HepG2 (cell line): ENCODE measurements around the gene FCMR. TPM values are rescaled to one million over a fixed set of nuclear protein-coding genes. Genes with fewer than 3 reads are reported as not detected.

Source experiments
- GFI1 ChIP-seq: sonication (generic); formaldehyde crosslinking; IDR thresholded peaks from 2 replicates; pipeline ENCODE4 v1.5.0; 2020; ENCODE audit warnings: missing genetic modification reagents, mild to moderate bottlenecking, borderline replicate concordance
- HDAC2 ChIP-seq: sonication (generic); formaldehyde crosslinking; IDR thresholded peaks from 2 replicates; pipeline ENCODE4 v1.4.0; 2020; ENCODE audit warnings: missing genetic modification reagents
- KDM4B ChIP-seq: sonication (generic); formaldehyde crosslinking; IDR thresholded peaks from 2 replicates; pipeline ENCODE4 v1.4.0; 2020; ENCODE audit warnings: missing genetic modification reagents
- MAFG ChIP-seq: sonication (generic); formaldehyde crosslinking; IDR thresholded peaks from 2 replicates; pipeline ENCODE4 v1.5.1; 2020; ENCODE audit warnings: mild to moderate bottlenecking, missing genetic modification reagents
- MAZ ChIP-seq, 2 experiments: sonication (generic) in 1 of 2; formaldehyde crosslinking in 1 of 2; IDR thresholded peaks; 2 replicates each; pipeline versions ENCODE4 v1.5.0 to v1.6.1; 2012 to 2020; ENCODE audit warnings: low read depth in 2 of 2, mild to moderate bottlenecking in 2 of 2, borderline replicate concordance in 1 of 2, improper control_type of control experiment in 1 of 2, low read length in 1 of 2, missing genetic modification reagents in 1 of 2, moderate library complexity in 1 of 2
- NFKBIZ ChIP-seq: IDR thresholded peaks from 2 replicates; pipeline ENCODE4 v1.6.1; 2018; ENCODE audit warnings: missing genetic modification reagents, missing compliant biosample characterization
- NFRKB ChIP-seq: fragments of 450-650 bp; IDR thresholded peaks from 2 replicates; pipeline ENCODE4 v1.6.1; 2017
- PBX2 ChIP-seq: IDR thresholded peaks from 2 replicates; pipeline ENCODE4 v1.6.1; 2016; ENCODE audit warnings: control low read depth
- TMF1 ChIP-seq: sonication (generic); formaldehyde crosslinking; IDR thresholded peaks from 2 replicates; pipeline ENCODE4 v1.8.1; 2022; ENCODE audit warnings: low read depth, missing genetic modification reagents
- USF2 ChIP-seq, 2 experiments: sonication (generic) in 1 of 2; formaldehyde crosslinking in 1 of 2; IDR thresholded peaks; 2 replicates each; pipeline versions ENCODE4 v1.5.1 to v1.6.1; 2011 to 2020; ENCODE audit warnings: borderline replicate concordance in 1 of 2, low read depth in 1 of 2, low read length in 1 of 2, mild to moderate bottlenecking in 1 of 2, missing genetic modification reagents in 1 of 2, moderate library complexity in 1 of 2
- XRCC5 ChIP-seq: fragments of 200-400 bp; formaldehyde crosslinking; optimal IDR thresholded peaks from 2 replicates; pipeline ENCODE3; 2017; ENCODE audit warnings: mild to moderate bottlenecking, low read length
- ZNF10 ChIP-seq: sonication (generic); formaldehyde crosslinking; IDR thresholded peaks from 2 replicates; pipeline ENCODE4 v1.4.0; 2020; ENCODE audit warnings: mild to moderate bottlenecking, low read depth, missing genetic modification reagents, borderline replicate concordance
- ZNF430 ChIP-seq: sonication (generic); formaldehyde crosslinking; IDR thresholded peaks from 2 replicates; pipeline ENCODE4 v1.9.0; 2021; ENCODE audit warnings: mild to moderate bottlenecking, missing genetic modification reagents
- ZNF572 ChIP-seq: sonication (generic); formaldehyde crosslinking; IDR thresholded peaks from 2 replicates; pipeline ENCODE4 v1.5.1; 2020; ENCODE audit warnings: mild to moderate bottlenecking, missing genetic modification reagents
- ZNF607 ChIP-seq: sonication (generic); formaldehyde crosslinking; IDR thresholded peaks from 2 replicates; pipeline ENCODE4 v1.5.1; 2020; ENCODE audit warnings: missing genetic modification reagents, mild to moderate bottlenecking, borderline replicate concordance
- ZNF691 ChIP-seq: sonication (generic); formaldehyde crosslinking; IDR thresholded peaks from 2 replicates; pipeline ENCODE4 v1.4.0; 2020; ENCODE audit warnings: missing genetic modification reagents, low read depth, mild to moderate bottlenecking, borderline replicate concordance
- ZNF709 ChIP-seq: sonication (generic); formaldehyde crosslinking; IDR thresholded peaks from 2 replicates; pipeline ENCODE4 v1.5.0; 2020; ENCODE audit warnings: mild to moderate bottlenecking, missing genetic modification reagents
- ZNF710 ChIP-seq: sonication (generic); formaldehyde crosslinking; IDR thresholded peaks from 2 replicates; pipeline ENCODE4 v1.5.0; 2020; ENCODE audit warnings: mild to moderate bottlenecking, missing genetic modification reagents, borderline replicate concordance
- ZNF713 ChIP-seq: sonication (generic); formaldehyde crosslinking; IDR thresholded peaks from 2 replicates; pipeline ENCODE4 v1.4.0; 2020; ENCODE audit warnings: mild to moderate bottlenecking, missing genetic modification reagents
- ZSCAN5A ChIP-seq: sonication (generic); formaldehyde crosslinking; IDR thresholded peaks from 2 replicates; pipeline ENCODE4 v1.8.0; 2022; ENCODE audit warnings: mild to moderate bottlenecking, missing genetic modification reagents, borderline replicate concordance
- polyA plus RNA-seq, 8 experiments: library from polyadenylated mRNA; depleted of rRNA in 3 of 8; stranded (reverse) in 7 of 8; unstranded in 1 of 8; fragments of >200 nt; fragmentation: Illumina TruSeq in 4 of 8; extraction: Trizol in 4 of 8; gene quantifications; 2 replicates each; pipeline versions ENCODE4 v1.2.1 to v1.2.3, GENCODE V29; 2011 to 2016; ENCODE audit warnings: low read depth in 4 of 8, missing spikeins in 1 of 8, mixed read lengths in 1 of 8; ENCODE audit not compliant: insufficient read depth in 1 of 8
- total RNA-seq, 5 experiments: library from RNA; depleted of rRNA; stranded (reverse); fragments of >200 nt; fragmentation: Illumina TruSeq; extraction: Trizol; gene quantifications; 2 replicates each; pipeline ENCODE4 v1.2.3, GENCODE V29; 2016; ENCODE audit warnings: low read depth in 1 of 5

The FCMR gene
- total and polyA plus RNA-seq, 2 of the 13 experiments (the other 11 are each of a cell fraction or from before 2014, with no cell fraction given): not detected

- TF ChIP-seq USF2 (IDR thresholded peaks at IDR 0.05; ENCODE audit: low read depth, low read length): no peak
- no peak; the same call in 1 of the 2 replicates for TF ChIP-seq USF2 (CRISPR knock-in tag; IDR thresholded peaks at IDR 0.05; ENCODE audit: borderline replicate concordance)
- no peak for TF ChIP-seq HDAC2 (CRISPR knock-in tag)
- TF ChIP-seq ZNF710 (CRISPR knock-in tag): no peak
- TF ChIP-seq ZNF713 (CRISPR knock-in tag): no peak
- TF ChIP-seq ZNF430: no peak
- no peak for TF ChIP-seq XRCC5
- TF ChIP-seq PBX2 (CRISPR knock-in tag): no peak
- TF ChIP-seq ZNF10 (CRISPR knock-in tag): no peak
- TF ChIP-seq ZNF709 (CRISPR knock-in tag): no peak
- TF ChIP-seq GFI1 (CRISPR knock-in tag): no peak
- TF ChIP-seq MAZ (IDR thresholded peaks at IDR 0.05; ENCODE audit: borderline replicate concordance, low read depth, low read length): no peak
- no peak for TF ChIP-seq MAZ (CRISPR knock-in tag; IDR thresholded peaks at IDR 0.05; ENCODE audit: low read depth)
- TF ChIP-seq ZSCAN5A (CRISPR knock-in tag): no peak
- TF ChIP-seq NFKBIZ: no peak
- TF ChIP-seq ZNF572 (CRISPR knock-in tag): no peak
- TF ChIP-seq MAFG: no peak
- TF ChIP-seq NFRKB: no peak
- TF ChIP-seq TMF1: no peak
- no peak for TF ChIP-seq ZNF691 (CRISPR knock-in tag)
- TF ChIP-seq ZNF607 (CRISPR knock-in tag): no peak
- no peak for TF ChIP-seq KDM4B
Measured at GRCh38 chr1:206955476-206956451, 34.0 kb upstream of the FCMR start (continued).
